K562 (cell line): ENCODE results near the gene SLC5A10. TPM values are rescaled to one million over a fixed set of nuclear protein-coding genes. Genes with fewer than 3 reads are reported as not detected.

Experiments
- ZFX ChIP-seq: sonication (generic); formaldehyde crosslinking; IDR thresholded peaks from 2 replicates; pipeline ENCODE4 v1.8.0; 2022; ENCODE audit warnings: mild to moderate bottlenecking, missing genetic modification reagents, moderate library complexity
- ZNF174 ChIP-seq: fragments of 250-450 bp; sonication (Bioruptor Pico); IDR thresholded peaks from 2 replicates; pipeline ENCODE4 v1.4.0; 2020; ENCODE audit warnings: mild to moderate bottlenecking
- polyA plus RNA-seq, 8 experiments: library from polyadenylated mRNA; depleted of rRNA in 4 of 8; stranded (reverse) in 5 of 8; unstranded in 3 of 8; fragments of >200 nt; fragmentation: Nextera tagmentation in 2 of 8; fragmentation: Illumina TruSeq in 1 of 8; extraction: Ambion mirVana in 2 of 8; extraction: Trizol in 1 of 8; gene quantifications; 2 replicates each; pipeline versions ENCODE4 v1.2.1 to v1.2.3, GENCODE V29; 2011 to 2014; ENCODE audit warnings: inconsistent platforms in 1 of 8, missing spikeins in 1 of 8
- total RNA-seq, 7 experiments: library from RNA; depleted of rRNA in 6 of 7; stranded (reverse); fragments of >200 nt in 6 of 7; fragmentation: Illumina TruSeq in 2 of 7; extraction: Trizol in 2 of 7; gene quantifications; 2 replicates each; pipeline versions ENCODE4 v1.2.1 to v1.2.3, GENCODE V29; 2011 to 2021; ENCODE audit warnings: low replicate concordance in 1 of 7
- TF ChIP-seq, protein P1 (sequence below), 2 experiments: fragments of 450-650 bp; formaldehyde crosslinking in 1 of 2; IDR thresholded peaks; 2 replicates each; pipeline versions ENCODE4 v1.4.0 to v1.6.1; 2014 to 2020; ENCODE audit warnings: mild to moderate bottlenecking in 2 of 2, borderline replicate concordance in 1 of 2, low read depth in 1 of 2
- TF ChIP-seq, protein P2 (sequence below): conservative IDR thresholded peaks from 2 replicates; pipeline ENCODE4 v1.6.1; 2011; ENCODE audit warnings: low read depth, mild to moderate bottlenecking, low read length; ENCODE audit not compliant: control insufficient read depth
- TF ChIP-seq, protein P3 (sequence below): fragments of 250-450 bp; sonication (Bioruptor Pico); IDR thresholded peaks from 2 replicates; pipeline ENCODE4 v1.9.0; 2021; ENCODE audit warnings: mild to moderate bottlenecking, inconsistent platforms

Gene SLC5A10
- total and polyA plus RNA-seq, 9 of the 15 experiments (the other 6 are each of a cell fraction or from before 2014, with no cell fraction given) = 0.03 to 0.09 (median 0.03) TPM; not detected in 5

GRCh38 chr17:19022747-19023146 is 70.8 kb downstream of the SLC5A10 start (continued):
- TF ChIP-seq, protein P1, sequence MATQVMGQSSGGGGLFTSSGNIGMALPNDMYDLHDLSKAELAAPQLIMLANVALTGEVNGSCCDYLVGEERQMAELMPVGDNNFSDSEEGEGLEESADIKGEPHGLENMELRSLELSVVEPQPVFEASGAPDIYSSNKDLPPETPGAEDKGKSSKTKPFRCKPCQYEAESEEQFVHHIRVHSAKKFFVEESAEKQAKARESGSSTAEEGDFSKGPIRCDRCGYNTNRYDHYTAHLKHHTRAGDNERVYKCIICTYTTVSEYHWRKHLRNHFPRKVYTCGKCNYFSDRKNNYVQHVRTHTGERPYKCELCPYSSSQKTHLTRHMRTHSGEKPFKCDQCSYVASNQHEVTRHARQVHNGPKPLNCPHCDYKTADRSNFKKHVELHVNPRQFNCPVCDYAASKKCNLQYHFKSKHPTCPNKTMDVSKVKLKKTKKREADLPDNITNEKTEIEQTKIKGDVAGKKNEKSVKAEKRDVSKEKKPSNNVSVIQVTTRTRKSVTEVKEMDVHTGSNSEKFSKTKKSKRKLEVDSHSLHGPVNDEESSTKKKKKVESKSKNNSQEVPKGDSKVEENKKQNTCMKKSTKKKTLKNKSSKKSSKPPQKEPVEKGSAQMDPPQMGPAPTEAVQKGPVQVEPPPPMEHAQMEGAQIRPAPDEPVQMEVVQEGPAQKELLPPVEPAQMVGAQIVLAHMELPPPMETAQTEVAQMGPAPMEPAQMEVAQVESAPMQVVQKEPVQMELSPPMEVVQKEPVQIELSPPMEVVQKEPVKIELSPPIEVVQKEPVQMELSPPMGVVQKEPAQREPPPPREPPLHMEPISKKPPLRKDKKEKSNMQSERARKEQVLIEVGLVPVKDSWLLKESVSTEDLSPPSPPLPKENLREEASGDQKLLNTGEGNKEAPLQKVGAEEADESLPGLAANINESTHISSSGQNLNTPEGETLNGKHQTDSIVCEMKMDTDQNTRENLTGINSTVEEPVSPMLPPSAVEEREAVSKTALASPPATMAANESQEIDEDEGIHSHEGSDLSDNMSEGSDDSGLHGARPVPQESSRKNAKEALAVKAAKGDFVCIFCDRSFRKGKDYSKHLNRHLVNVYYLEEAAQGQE (IDR thresholded peaks at IDR 0.05; ENCODE audit: borderline replicate concordance) = no peak
- TF ChIP-seq, protein P1 (CRISPR knock-in tag; IDR thresholded peaks at IDR 0.05; ENCODE audit: low read depth) = no peak
- TF ChIP-seq ZNF174 (CRISPR knock-in tag) (no peak), ZFX (CRISPR knock-in tag) (no peak)
- TF ChIP-seq, protein P2, sequence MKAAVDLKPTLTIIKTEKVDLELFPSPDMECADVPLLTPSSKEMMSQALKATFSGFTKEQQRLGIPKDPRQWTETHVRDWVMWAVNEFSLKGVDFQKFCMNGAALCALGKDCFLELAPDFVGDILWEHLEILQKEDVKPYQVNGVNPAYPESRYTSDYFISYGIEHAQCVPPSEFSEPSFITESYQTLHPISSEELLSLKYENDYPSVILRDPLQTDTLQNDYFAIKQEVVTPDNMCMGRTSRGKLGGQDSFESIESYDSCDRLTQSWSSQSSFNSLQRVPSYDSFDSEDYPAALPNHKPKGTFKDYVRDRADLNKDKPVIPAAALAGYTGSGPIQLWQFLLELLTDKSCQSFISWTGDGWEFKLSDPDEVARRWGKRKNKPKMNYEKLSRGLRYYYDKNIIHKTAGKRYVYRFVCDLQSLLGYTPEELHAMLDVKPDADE = no peak
- TF ChIP-seq, protein P3, sequence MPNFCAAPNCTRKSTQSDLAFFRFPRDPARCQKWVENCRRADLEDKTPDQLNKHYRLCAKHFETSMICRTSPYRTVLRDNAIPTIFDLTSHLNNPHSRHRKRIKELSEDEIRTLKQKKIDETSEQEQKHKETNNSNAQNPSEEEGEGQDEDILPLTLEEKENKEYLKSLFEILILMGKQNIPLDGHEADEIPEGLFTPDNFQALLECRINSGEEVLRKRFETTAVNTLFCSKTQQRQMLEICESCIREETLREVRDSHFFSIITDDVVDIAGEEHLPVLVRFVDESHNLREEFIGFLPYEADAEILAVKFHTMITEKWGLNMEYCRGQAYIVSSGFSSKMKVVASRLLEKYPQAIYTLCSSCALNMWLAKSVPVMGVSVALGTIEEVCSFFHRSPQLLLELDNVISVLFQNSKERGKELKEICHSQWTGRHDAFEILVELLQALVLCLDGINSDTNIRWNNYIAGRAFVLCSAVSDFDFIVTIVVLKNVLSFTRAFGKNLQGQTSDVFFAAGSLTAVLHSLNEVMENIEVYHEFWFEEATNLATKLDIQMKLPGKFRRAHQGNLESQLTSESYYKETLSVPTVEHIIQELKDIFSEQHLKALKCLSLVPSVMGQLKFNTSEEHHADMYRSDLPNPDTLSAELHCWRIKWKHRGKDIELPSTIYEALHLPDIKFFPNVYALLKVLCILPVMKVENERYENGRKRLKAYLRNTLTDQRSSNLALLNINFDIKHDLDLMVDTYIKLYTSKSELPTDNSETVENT (CRISPR knock-in tag) = no peak
